Fibroblast of the aortic adventitia (primary cell): Measurements from ENCODE around the gene REEP1. TPM values are rescaled to one million over a fixed set of nuclear protein-coding genes. Genes with fewer than 3 reads are reported as not detected.
"Not testable (repeated sequence)": the region's sequence is repeated elsewhere in the genome, so short reads cannot be mapped to it uniquely, and the experiment has no call there.

Experiments
- DNase-seq: peaks from one replicate; pipeline ENCODE4 v3.0.0-alpha.2; 2010; ENCODE audit warnings: low read depth
- H3K4me3 ChIP-seq: 2 replicates; pipeline ENCODE4 v1.5.1; 2011; ENCODE audit warnings: low read depth, mild to moderate bottlenecking, control low read depth, low read length, moderate library complexity
- CTCF ChIP-seq: IDR thresholded peaks from 2 replicates; pipeline ENCODE4 v1.5.1; 2011; ENCODE audit warnings: mild to moderate bottlenecking, low read length, control low read depth, inconsistent platforms; ENCODE audit not compliant: insufficient read depth
- total RNA-seq: library from RNA; depleted of rRNA; stranded (reverse); fragments of >200 nt; gene quantifications from 2 replicates; pipeline ENCODE4 v1.2.3, GENCODE V29; 2012; ENCODE audit warnings: low replicate concordance

REEP1 gene
- total RNA-seq, 1 donor = 0.27 TPM

DNA sequence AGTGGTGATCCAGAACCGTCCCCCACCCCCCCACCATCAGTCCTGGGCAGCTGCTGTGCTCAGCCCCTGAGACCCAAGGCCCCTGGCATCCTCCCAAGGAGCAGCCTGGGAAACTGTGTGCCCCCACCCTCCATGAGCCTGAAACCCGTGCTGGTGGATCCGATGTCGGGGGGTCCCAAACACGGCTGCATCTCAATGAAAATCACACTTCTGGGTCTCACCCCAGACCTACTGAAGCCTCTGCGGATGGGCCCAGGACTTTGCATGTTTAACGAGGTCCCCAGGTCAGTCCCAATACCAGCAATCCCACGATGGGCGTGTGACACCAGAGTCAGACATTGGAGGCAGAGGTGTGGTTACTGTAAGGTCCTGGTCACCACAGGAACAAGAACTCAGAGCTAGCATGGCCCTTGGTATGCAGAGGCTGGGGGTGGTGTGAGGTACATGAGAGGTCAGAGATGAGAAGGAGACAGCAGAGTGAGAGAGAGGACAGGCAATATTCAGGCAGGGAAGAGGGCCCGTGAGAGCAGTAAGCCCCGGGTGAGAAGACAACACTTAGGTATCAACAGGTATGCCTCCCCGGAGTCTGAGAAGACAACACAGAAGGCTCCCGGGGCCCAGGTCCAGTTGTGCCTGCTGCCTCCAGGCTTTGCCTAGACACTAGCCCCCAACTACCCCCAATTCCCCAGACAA lies 105.6 kb downstream of the REEP1 start:
- DNase-seq = no peak
- TF ChIP-seq CTCF = no peak
- no peak overlapping the region for H3K4me3 ChIP-seq

DNA sequence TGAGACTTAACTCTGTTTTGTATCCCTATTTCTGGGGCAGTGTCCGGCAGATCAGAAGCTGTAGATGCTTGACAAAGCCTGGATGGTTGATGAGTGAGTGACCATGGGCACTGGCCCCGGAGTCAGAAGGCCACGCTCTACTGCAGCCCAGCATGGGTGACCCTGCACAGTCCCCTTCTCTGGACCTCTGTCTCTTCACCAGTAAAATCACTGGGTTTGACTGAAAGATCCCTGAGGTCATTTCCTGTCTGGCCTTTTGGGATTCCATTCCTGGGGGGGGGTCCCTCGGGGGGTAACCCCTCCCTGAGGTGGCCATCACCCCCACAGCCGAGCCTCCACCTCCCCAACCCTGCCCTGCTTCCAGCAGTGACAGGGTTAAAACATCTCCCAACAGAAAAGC lies 106.5 kb downstream of the REEP1 start:
- no peak for DNase-seq
- TF ChIP-seq CTCF = no peak

DNA sequence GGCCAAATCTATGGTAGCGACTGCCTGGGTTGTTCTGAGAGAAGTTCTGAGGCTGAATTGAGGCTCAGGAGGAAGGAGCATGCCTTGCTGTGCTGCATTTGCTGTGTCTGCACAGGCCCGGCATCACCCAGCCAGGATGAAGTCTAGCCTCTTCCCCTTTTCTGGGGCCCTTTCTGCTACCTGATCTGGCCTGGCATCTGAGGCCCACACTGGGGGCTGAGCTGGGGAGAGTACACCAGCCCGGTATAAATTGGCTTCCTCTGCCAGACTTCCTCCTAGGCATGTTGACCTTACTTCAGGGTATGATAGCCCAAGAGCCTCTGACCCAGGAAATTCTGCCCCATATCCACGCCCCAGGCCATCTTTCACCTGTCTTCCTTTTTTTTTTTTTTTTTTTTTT lies 108.2 kb downstream of the REEP1 start:
- TF ChIP-seq CTCF = no peak
- no peak for DNase-seq
- no peak overlapping the region for H3K4me3 ChIP-seq

More for the DNA sequence above, 106.5 kb downstream of the REEP1 start:
- no peak overlapping the region for H3K4me3 ChIP-seq

DNA sequence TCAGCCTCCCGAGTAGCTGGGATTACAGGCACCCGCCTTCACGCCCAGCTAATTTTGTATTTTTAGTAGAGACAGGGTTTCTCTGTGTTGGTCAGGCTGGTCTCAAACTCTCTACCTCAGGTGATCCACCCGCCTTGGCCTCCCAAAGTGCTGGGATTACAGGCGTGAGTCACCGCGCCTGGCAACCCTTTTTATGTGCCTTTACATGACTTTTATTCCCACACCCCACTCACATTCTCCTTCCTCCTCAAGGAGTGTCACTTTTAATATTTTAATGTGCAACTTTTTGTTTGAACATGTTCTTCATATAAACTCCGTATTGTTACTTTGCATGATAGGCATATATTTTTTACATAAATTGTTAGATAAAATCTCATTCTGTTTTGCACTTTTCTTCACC lies 108.9 kb downstream of the REEP1 start:
- H3K4me3 ChIP-seq, DNase-seq: not testable (repeated sequence)

DNA sequence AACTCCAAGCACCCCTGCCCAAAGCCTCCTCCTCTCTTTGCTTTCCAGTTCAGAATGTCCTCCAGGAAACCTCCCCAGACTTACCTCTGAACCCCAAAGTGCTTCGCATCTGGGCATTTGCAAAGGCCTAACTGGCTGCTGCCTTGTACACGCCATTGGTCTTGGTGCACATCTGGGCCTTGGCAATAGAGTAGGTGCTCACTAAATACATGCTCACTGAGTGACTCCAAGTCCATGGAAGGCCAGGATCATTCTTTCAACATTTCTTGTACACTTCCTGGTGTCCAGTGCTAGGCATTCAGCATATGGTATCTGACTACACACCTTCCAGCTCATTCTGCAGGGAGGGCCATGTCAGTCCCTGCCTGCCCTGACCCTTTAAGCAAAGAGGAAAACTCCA lies 109.7 kb downstream of the REEP1 start:
- H3K4me3 ChIP-seq = no peak overlapping the region
- TF ChIP-seq CTCF = no peak
- no peak for DNase-seq

- DNase-seq = no peak
- TF ChIP-seq CTCF = no peak
- H3K4me3 ChIP-seq = no peak overlapping the region
Measured at GRCh38 chr2:86226636-86227520, 110.5 kb downstream of the REEP1 start.

DNA sequence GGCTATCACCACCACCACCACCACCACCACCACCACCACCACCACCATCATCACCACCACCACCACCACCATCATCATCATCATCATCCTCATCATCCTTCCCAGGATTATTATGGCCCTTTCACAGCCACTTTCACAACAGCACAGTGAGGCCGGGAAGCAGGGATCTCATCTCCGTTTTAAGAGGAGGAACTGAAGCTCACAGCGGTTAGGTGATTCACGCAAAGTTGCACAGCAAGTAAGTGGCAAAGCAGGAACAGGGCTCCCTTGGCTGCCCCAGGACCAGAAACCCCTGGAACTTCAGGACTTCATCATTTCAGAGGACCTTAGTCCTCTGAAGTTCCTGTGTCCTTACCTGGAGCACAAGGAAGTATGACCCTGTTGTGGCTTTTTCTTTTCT lies 111.4 kb downstream of the REEP1 start:
- no peak overlapping the region for H3K4me3 ChIP-seq
- no peak for TF ChIP-seq CTCF
- DNase-seq = no peak
